ENCODE data around the gene CDC42EP3.

The CDC42EP3 gene

GRCh38 chr2:37645362-37645761, 26.1 kb downstream of the CDC42EP3 start:
- Mint-ChIP-seq H3K4me1 (peaks cover 4% of the 10 kb centered on the region), H3K9me3 (peaks cover 4% of the 10 kb centered on the region), H3K27me3 (ENCODE audit: low read depth, poor library complexity) (peaks cover under 1% of the 10 kb centered on the region), H3K27ac (no peak overlapping the region), H3K36me3 (ENCODE audit: low read depth) (peaks cover 69% of the 10 kb centered on the region), H3K4me3 (no peak overlapping the region)
- no peak for TF ChIP-seq CTCF (IDR thresholded peaks at IDR 0.05)
- DNase-seq, result no peak

- TF ChIP-seq CTCF (IDR thresholded peaks at IDR 0.05), result no peak
- Mint-ChIP-seq H3K9me3 (peaks cover 4% of the 10 kb centered on the region), H3K36me3 (ENCODE audit: low read depth) (peaks cover 64% of the 10 kb centered on the region), H3K27me3 (ENCODE audit: low read depth, poor library complexity) (peaks cover 3% of the 10 kb centered on the region), H3K4me3 (no peak overlapping the region), H3K27ac (no peak overlapping the region), H3K4me1 (peaks cover 4% of the 10 kb centered on the region)
- DNase-seq, result no peak
Measured at GRCh38 chr2:37644191-37644590, 27.3 kb downstream of the CDC42EP3 start.

- Mint-ChIP-seq H3K27ac (no peak overlapping the region), H3K4me1 (peaks cover 4% of the 10 kb centered on the region), H3K27me3 (ENCODE audit: low read depth, poor library complexity) (peaks cover 3% of the 10 kb centered on the region), H3K9me3 (peaks cover 4% of the 10 kb centered on the region), H3K4me3 (no peak overlapping the region), H3K36me3 (ENCODE audit: low read depth) (peaks cover 64% of the 10 kb centered on the region)
- TF ChIP-seq CTCF (IDR thresholded peaks at IDR 0.05), result no peak
- no peak for DNase-seq
Measured at GRCh38 chr2:37643730-37644078, 27.7 kb downstream of the CDC42EP3 start.

GRCh38 chr2:37642907-37643729, 28.3 kb downstream of the CDC42EP3 start:
- Mint-ChIP-seq H3K27ac (no peak overlapping the region), H3K9me3 (peaks cover 4% of the 10 kb centered on the region), H3K36me3 (ENCODE audit: low read depth) (peaks cover 61% of the 10 kb centered on the region), H3K4me3 (no peak overlapping the region), H3K27me3 (ENCODE audit: low read depth, poor library complexity) (peaks cover 3% of the 10 kb centered on the region), H3K4me1 (peaks cover 2% of the 10 kb centered on the region)
- no peak for TF ChIP-seq CTCF (IDR thresholded peaks at IDR 0.05)
- no peak for DNase-seq

GRCh38 chr2:37641582-37642171, 29.8 kb downstream of the CDC42EP3 start:
- Mint-ChIP-seq H3K4me1 (no peaks in the 10 kb centered on the region), H3K27ac (no peak overlapping the region), H3K9me3 (no peaks in the 10 kb centered on the region), H3K36me3 (ENCODE audit: low read depth) (peaks cover 46% of the 10 kb centered on the region), H3K27me3 (ENCODE audit: low read depth, poor library complexity) (peaks cover 3% of the 10 kb centered on the region), H3K4me3 (no peak overlapping the region)
- no peak for TF ChIP-seq CTCF (IDR thresholded peaks at IDR 0.05)
- DNase-seq, result no peak

- DNase-seq, result no peak
- Mint-ChIP-seq H3K27me3 (ENCODE audit: low read depth, poor library complexity) (peaks cover 3% of the 10 kb centered on the region), H3K27ac (no peak overlapping the region), H3K4me1 (no peaks in the 10 kb centered on the region), H3K9me3 (no peaks in the 10 kb centered on the region), H3K4me3 (no peak overlapping the region), H3K36me3 (ENCODE audit: low read depth) (peaks cover 29% of the 10 kb centered on the region)
- TF ChIP-seq CTCF (IDR thresholded peaks at IDR 0.05), result no peak
Measured at GRCh38 chr2:37639631-37640030, 31.8 kb downstream of the CDC42EP3 start.
